Measurements from ENCODE around the gene VTA1.

The VTA1 gene

DNA sequence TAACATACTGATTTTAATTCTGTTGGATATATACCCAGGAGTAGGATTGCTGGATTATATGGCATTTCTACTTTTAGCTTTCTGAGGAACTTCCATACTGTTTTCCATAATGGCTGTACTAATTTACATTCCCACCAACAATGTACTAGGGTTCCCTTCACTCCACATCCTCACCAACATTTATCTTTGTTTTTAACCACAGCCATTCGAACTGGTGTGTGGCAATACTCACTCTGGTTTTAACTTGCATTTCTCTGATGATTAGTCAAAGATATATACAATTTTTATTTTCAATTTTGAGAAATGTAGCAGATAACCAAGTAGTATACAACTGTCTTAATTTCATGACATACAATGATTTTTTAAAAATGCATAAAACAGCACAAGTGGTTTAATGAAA is 124.4 kb downstream of the VTA1 start:
- POLR2A ChIA-PET: no interaction called here
- no peak for DNase-seq (ENCODE audit: extremely low spot score)
- TF ChIP-seq, protein P1, sequence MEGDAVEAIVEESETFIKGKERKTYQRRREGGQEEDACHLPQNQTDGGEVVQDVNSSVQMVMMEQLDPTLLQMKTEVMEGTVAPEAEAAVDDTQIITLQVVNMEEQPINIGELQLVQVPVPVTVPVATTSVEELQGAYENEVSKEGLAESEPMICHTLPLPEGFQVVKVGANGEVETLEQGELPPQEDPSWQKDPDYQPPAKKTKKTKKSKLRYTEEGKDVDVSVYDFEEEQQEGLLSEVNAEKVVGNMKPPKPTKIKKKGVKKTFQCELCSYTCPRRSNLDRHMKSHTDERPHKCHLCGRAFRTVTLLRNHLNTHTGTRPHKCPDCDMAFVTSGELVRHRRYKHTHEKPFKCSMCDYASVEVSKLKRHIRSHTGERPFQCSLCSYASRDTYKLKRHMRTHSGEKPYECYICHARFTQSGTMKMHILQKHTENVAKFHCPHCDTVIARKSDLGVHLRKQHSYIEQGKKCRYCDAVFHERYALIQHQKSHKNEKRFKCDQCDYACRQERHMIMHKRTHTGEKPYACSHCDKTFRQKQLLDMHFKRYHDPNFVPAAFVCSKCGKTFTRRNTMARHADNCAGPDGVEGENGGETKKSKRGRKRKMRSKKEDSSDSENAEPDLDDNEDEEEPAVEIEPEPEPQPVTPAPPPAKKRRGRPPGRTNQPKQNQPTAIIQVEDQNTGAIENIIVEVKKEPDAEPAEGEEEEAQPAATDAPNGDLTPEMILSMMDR (IDR thresholded peaks at IDR 0.05; ENCODE audit: control extremely low read depth, extremely low read depth, low read depth, missing control alignments): no peak
- CTCF ChIA-PET: no interaction called here

All from GM10248 (cell line).